Astrocyte of the cerebellum (primary cell): ENCODE measurements around the gene MSI2.

Experiments used
- DNase-seq: peaks from one replicate; pipeline ENCODE4 v3.0.0-alpha.2; 2011; ENCODE audit warnings: low read depth
- H3K4me3 ChIP-seq: 2 replicates; pipeline ENCODE4 v1.5.1; 2011; ENCODE audit warnings: mild to moderate bottlenecking, low read depth, low read length, moderate library complexity
- CTCF ChIP-seq: IDR thresholded peaks from 2 replicates; pipeline ENCODE4 v1.5.1; 2012; ENCODE audit warnings: low read length, low read depth, moderate library complexity, mild to moderate bottlenecking; ENCODE audit errors: missing control alignments
- in situ Hi-C: cut with HindIII; loops from 2 replicates; pipeline ENCODE4 v1.10.0; 2017; ENCODE audit warnings: low sequenced_read_pairs

MSI2 gene

DNA sequence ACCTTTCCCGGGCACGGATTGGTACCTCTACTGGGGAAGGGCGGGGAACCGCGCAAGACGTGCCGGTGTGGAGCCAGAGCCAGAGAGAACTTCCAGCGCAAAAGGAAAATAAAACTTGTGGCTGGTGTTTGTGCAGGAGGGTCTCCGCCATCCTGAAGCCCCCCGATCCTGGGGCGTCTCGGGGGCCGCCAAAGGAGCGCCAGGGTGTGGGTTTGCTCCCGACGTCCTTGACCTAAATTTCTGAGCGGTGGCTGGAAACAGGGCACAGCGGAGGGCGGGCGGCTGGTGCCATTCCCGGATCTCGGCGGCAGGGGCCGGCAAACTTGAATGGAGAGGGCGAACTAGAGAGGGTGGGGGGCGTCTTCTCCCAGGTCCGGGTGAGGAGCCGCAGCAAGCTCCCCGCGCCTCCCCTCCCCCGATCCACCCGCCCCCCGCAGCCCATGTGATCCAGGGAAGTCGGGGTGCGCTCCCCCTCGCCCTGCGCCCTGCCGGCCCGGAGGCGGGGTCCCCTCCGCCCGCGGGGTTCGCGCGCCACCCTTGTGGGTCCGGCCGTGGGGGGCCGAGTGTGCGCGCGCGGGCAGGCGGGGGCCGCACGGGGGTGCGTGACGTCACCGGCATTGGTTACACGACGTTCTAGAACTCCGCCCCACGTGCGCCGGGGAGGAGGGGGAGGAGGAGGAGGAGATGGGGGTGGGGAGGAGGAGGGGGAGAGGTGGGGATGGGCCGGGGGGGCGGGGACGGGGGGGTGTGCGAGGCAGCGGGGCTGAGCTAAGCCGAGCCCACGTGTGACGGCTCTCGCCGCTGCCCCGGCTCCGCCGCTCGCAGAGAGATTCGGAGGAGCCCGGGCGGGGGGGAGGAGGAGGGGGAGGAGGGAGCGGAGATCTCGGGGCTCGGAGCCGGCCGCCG lies at the start of gene MSI2:
MSI2 (plus strand) TSS at position 748 of the 906 bp plus-strand sequence. CDS start 220 bp downstream, outside the sequence.
- in situ Hi-C loops, result no loop called here
- peak; percentile 63 for DNase-seq
- H3K4me3 ChIP-seq, result peak within 1 kb of the TSS; percentile 61
- no peak for TF ChIP-seq CTCF

DNA sequence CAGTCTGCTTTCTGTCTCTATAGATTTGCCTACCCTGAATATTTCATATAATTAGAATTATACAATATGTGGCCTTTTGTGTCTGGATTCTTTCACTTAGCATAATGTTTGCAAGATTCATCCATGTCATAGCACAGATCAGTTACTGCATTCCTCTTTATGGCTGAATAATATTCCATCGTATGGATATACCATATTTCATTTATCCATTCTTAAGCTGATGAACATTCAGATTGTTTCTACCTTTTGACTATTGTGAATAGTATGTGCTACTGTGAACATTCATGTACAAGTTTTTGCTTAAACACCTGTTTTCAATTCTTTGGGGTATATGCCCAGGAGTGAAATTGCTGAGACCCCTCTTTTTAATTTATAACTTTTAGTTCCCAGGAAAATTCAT lies 49.4 kb upstream of the MSI2 start:
- in situ Hi-C loops, result no loop called here
- H3K4me3 ChIP-seq, result no peak overlapping the region
- TF ChIP-seq CTCF, result no peak
- DNase-seq, result no peak

- no peak overlapping the region for H3K4me3 ChIP-seq
- in situ Hi-C loops, result no loop called here
- no peak for TF ChIP-seq CTCF
- DNase-seq, result no peak
Observed at GRCh38 chr17:57207396-57207795, 48.9 kb upstream of the MSI2 start.

DNA sequence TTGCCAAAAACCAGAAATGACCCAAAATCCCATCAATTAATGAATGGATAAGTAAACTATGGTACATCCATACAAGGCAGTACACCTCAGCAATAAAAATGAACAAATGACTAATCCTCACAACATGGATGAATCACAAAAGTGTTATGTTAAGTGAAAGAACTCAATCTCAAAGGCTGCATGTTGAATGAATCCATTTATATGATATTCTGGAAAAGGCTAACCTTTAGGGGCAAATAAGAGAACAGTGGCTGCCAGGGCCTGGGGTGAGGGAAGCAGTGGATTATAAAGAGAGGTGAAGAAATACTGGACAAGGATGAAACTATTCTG lies 46.1 kb upstream of the MSI2 start:
- no peak overlapping the region for H3K4me3 ChIP-seq
- in situ Hi-C loops, result no loop called here
- no peak for DNase-seq
- no peak for TF ChIP-seq CTCF

- no peak overlapping the region for H3K4me3 ChIP-seq
- DNase-seq, result no peak
- in situ Hi-C loops, result no loop called here
- no peak for TF ChIP-seq CTCF
Observed at GRCh38 chr17:57210972-57211411, 45.3 kb upstream of the MSI2 start.

DNA sequence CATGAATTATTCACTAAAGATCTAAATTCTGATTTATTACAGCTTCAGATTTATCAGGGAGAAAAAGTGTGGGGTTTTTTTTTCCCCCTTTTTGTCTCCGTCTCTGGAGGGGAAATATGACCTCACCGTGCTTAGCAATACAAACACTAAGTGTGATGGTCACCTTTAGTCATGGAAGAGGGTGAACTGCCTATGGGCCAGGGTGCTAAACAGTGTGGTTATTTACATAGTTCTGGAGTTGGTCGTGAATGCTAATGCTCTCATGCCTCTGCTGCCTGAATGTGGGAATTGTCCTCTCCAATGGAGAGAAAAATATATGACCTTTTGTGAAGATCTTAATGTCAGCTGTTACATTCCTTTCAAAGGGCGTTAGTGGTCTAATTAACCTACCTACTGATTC lies 44.8 kb upstream of the MSI2 start:
- H3K4me3 ChIP-seq, result no peak overlapping the region
- no peak for DNase-seq
- in situ Hi-C loops, result no loop called here
- no peak for TF ChIP-seq CTCF
